ENCODE results near the gene ERCC4. TPM values are rescaled to one million over a fixed set of nuclear protein-coding genes. Genes with fewer than 3 reads are reported as not detected.

Gene ERCC4
- total RNA-seq, 3 donors from 2014 or later = 4.8 to 8.3 (median 7.9) TPM

DNA sequence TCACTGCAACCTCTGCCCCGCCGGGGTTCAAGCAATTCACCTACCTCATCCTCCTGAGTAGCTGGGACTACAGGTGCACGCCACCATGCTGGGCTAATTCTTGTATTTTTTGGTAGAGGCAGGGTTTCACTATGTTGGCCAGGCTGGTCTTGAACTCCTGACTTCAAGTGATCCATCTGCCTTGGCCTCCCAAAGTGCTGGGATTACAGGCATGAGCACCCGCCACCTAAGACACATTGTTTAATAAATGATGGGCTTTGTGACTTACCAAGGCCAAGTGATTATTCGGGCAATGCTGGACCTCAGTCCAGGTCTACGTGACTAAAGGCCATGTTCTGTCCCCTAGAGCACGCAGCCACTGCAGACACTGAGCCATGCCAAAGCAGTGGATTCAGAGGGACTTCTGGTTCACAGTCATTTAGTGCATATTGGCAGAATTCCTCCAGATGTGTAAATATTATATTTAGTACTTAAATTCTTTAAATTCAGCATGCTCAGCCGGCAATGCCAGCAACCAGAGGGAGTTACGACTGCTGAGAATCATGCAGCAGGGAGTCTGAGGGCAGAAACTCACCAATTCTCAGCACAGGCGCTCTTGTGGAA, 4.8 kb upstream of the ERCC4 start:
- no peak overlapping the region for H3K27ac ChIP-seq
- intact Hi-C loops (cut with DNase I; ENCODE audit: low total_unique reads) = loop anchor here (5.0 kb wide), 1 partner anchor 312 kb away; no protein-coding TSS in a partner anchor

DNA sequence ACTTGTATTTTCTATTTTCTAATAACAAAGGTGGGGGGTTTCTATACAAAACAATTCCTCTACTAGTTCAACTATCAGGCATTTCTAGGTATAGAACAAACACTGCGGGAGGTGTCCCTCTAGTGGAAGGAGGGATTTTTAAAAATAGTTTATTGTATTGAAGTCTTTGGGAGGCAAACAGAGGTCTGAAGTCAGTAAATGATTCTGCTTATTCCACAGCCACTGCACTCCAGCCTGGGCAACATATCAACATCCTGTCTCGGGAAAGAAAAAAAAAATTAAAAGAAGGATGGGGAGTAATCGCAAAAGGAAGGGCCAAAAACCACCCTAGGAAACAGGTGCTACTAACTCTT, 648 bp upstream of the ERCC4 start:
- Histone ChIP-seq H3K27me3 (no peaks in the 10 kb centered on the region), H3K4me3 (peak overlapping the region; percentile 72 to 96 (median 79)), H3K4me1 (no peaks in the 10 kb centered on the region), H3K9me3 (no peaks in the 10 kb centered on the region), H3K36me3 (no peaks in the 10 kb centered on the region), H3K27ac (peak overlapping the region; percentile 22 to 62)
- no peak for DNase-seq (ENCODE audit: low spot score in 2 of 2)
- intact Hi-C loops (cut with DNase I; ENCODE audit: low total_unique reads) = loop anchor here (5.0 kb wide), 1 partner anchor 308 kb away; no protein-coding TSS in a partner anchor
- TF ChIP-seq, protein P1, sequence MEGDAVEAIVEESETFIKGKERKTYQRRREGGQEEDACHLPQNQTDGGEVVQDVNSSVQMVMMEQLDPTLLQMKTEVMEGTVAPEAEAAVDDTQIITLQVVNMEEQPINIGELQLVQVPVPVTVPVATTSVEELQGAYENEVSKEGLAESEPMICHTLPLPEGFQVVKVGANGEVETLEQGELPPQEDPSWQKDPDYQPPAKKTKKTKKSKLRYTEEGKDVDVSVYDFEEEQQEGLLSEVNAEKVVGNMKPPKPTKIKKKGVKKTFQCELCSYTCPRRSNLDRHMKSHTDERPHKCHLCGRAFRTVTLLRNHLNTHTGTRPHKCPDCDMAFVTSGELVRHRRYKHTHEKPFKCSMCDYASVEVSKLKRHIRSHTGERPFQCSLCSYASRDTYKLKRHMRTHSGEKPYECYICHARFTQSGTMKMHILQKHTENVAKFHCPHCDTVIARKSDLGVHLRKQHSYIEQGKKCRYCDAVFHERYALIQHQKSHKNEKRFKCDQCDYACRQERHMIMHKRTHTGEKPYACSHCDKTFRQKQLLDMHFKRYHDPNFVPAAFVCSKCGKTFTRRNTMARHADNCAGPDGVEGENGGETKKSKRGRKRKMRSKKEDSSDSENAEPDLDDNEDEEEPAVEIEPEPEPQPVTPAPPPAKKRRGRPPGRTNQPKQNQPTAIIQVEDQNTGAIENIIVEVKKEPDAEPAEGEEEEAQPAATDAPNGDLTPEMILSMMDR (IDR thresholded peaks at IDR 0.05) = no peak
- TF ChIP-seq POLR2AphosphoS5 (IDR thresholded peaks at IDR 0.05) (no peak), POLR2A (IDR thresholded peaks at IDR 0.05) (no peak)

More for the DNA sequence above, 4.8 kb upstream of the ERCC4 start:
- Histone ChIP-seq H3K27me3 (no peaks in the 10 kb centered on the region), H3K36me3 (no peaks in the 10 kb centered on the region), H3K4me3 (no peak overlapping the region), H3K4me1 (no peaks in the 10 kb centered on the region), H3K9me3 (peaks cover 0 to 5% of the 10 kb centered on the region in 2 donors)
- TF ChIP-seq, protein P1 (IDR thresholded peaks at IDR 0.05) = no peak
- TF ChIP-seq POLR2A (IDR thresholded peaks at IDR 0.05) = no peak
- no peak for DNase-seq (ENCODE audit: low spot score in 2 of 2)

DNA sequence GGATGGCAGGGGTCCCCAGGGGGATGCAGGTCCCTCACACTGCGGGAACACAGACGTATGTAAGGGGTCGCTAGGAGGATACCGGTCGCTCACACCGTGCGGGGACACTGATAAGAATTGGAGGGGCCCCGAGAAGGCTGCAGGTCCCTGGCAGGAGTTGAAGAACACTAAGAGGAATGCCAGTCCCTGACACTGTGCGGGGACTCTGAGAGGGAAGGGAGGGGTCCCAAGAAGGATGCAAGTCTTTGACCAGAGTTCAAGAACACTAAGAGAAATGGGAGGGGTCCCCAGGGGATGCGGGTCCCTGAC, 510 bp downstream of the ERCC4 start:
- intact Hi-C loops (cut with DNase I; ENCODE audit: low total_unique reads) = no loop called here
- Histone ChIP-seq H3K27ac (peak overlapping the region; percentile 62 to 63), H3K4me3 (peak overlapping the region; percentile 72 to 96 (median 79)), H3K36me3 (no peaks in the 10 kb centered on the region), H3K27me3 (no peaks in the 10 kb centered on the region), H3K9me3 (no peaks in the 10 kb centered on the region), H3K4me1 (no peaks in the 10 kb centered on the region)
- no peak for TF ChIP-seq POLR2AphosphoS5 (IDR thresholded peaks at IDR 0.05)
- TF ChIP-seq POLR2A (IDR thresholded peaks at IDR 0.05) = no peak
- TF ChIP-seq, protein P1 (IDR thresholded peaks at IDR 0.05) = no peak
- no peak for DNase-seq (ENCODE audit: low spot score in 2 of 2)

DNA sequence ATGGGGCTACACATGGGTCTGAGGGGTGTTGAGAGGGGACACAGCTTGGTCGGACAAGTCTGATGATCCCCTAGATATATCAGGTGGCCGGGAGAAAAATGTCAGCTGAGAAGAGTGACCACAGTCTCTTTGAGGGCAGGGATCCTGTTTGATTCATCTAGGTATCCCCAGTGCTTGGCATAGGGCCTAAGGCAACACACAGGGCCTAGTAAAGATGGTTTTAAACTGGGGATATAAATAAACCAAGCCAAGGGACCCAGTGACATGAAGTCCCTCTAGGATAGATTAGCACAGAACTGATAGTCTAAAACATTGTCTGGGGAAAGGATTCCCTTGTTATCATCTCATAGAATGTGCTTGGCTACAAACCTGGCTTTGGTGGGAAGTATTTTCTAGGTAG, 1.4 kb downstream of the ERCC4 start:
- no peak for TF ChIP-seq POLR2AphosphoS5 (IDR thresholded peaks at IDR 0.05)
- Histone ChIP-seq H3K36me3 (no peaks in the 10 kb centered on the region), H3K9me3 (no peaks in the 10 kb centered on the region), H3K27ac (no peak overlapping the region), H3K4me1 (no peaks in the 10 kb centered on the region), H3K4me3 (no peak overlapping the region), H3K27me3 (no peaks in the 10 kb centered on the region)
- intact Hi-C loops (cut with DNase I; ENCODE audit: low total_unique reads) = no loop called here
- no peak for DNase-seq (ENCODE audit: low spot score in 2 of 2)

DNA sequence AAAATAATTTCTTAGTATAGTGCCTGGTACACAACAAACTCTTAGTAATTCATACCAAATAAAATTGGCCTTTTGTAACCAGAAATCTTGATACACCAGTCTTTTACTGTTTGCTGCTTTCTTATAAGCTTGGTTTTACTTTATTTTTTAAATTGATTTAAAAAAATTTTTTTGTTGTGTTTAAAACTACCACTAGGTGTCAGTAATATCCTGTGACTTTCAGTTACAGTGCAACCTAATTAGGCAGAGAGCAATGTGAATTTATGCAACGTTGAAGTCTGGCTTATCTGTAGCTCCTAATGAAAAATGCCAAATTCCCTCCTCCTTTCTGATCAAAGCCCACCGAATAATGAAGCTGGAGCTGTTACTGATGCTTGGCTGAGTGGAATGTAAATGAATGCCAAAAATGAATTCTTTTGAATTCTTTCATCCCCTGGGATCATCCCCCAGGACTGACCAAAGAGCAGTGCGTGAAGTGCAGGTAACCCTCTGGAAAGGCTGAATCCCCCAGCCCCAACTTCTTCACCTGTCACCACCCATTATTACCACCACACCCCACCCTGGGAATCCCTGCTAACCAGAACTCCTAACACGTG, 3.8 kb downstream of the ERCC4 start:
- Histone ChIP-seq H3K36me3 (no peaks in the 10 kb centered on the region), H3K27ac (no peak overlapping the region), H3K4me3 (no peak overlapping the region), H3K27me3 (no peaks in the 10 kb centered on the region), H3K9me3 (no peaks in the 10 kb centered on the region), H3K4me1 (no peaks in the 10 kb centered on the region)
- intact Hi-C loops (cut with DNase I; ENCODE audit: low total_unique reads) = no loop called here
- DNase-seq (ENCODE audit: low spot score in 2 of 2) = no peak
- no peak for TF ChIP-seq POLR2A (IDR thresholded peaks at IDR 0.05)
- TF ChIP-seq POLR2AphosphoS5 (IDR thresholded peaks at IDR 0.05) = no peak
- TF ChIP-seq, protein P1 (IDR thresholded peaks at IDR 0.05) = peak; percentile 61 to 64 (median 63)
